GM23248 (cell line): ENCODE data around the gene AMOTL1. TPM values are rescaled to one million over a fixed set of nuclear protein-coding genes. Genes with fewer than 3 reads are reported as not detected.

Source experiments
- DNase-seq: peaks from one replicate; pipeline ENCODE4 v3.0.0-alpha.2; 2015
- H2AFZ ChIP-seq: fragments of 200-600 bp; sonication (generic); 2 replicates; pipeline ENCODE4 v1.6.1; 2016; ENCODE audit warnings: antibody characterized with exemption
- H3F3A ChIP-seq: fragments of 200-600 bp; sonication (generic); 2 replicates; pipeline ENCODE4 v1.6.1; 2016; ENCODE audit warnings: mild to moderate bottlenecking, antibody characterized with exemption, mixed run types; ENCODE audit not compliant: insufficient read depth
- H3K27ac ChIP-seq: fragments of 200-600 bp; sonication (generic); 2 replicates; pipeline ENCODE4 v1.5.1; 2016; ENCODE audit warnings: mild to moderate bottlenecking
- H3K27me3 ChIP-seq: fragments of 200-600 bp; sonication (generic); replicated peaks from 2 replicates; pipeline ENCODE4 v1.6.1; 2016; ENCODE audit warnings: mild to moderate bottlenecking; ENCODE audit not compliant: insufficient read depth
- H3K36me3 ChIP-seq: fragments of 200-600 bp; sonication (generic); 2 replicates; pipeline ENCODE4 v1.6.1; 2016; ENCODE audit warnings: low read depth, mild to moderate bottlenecking
- H3K4me1 ChIP-seq: fragments of 200-600 bp; sonication (generic); 2 replicates; pipeline ENCODE4 v1.6.1; 2016; ENCODE audit warnings: mild to moderate bottlenecking; ENCODE audit not compliant: insufficient read depth
- H3K4me2 ChIP-seq: fragments of 200-600 bp; sonication (generic); one replicate; pipeline ENCODE4 v1.6.1; 2016; ENCODE audit warnings: mild to moderate bottlenecking; ENCODE audit not compliant: unreplicated experiment
- H3K4me3 ChIP-seq: fragments of 200-600 bp; sonication (generic); 2 replicates; pipeline ENCODE4 v1.5.1; 2016; ENCODE audit warnings: mild to moderate bottlenecking
- H3K79me2 ChIP-seq: fragments of 200-600 bp; sonication (generic); 2 replicates; pipeline ENCODE4 v1.6.1; 2016; ENCODE audit warnings: mild to moderate bottlenecking; ENCODE audit not compliant: insufficient read depth
- H3K9ac ChIP-seq: fragments of 200-600 bp; sonication (generic); 2 replicates; pipeline ENCODE4 v1.6.1; 2016; ENCODE audit warnings: mild to moderate bottlenecking
- H3K9me2 ChIP-seq: fragments of 200-600 bp; sonication (generic); 2 replicates; pipeline ENCODE4 v1.6.1; 2016; ENCODE audit warnings: mixed run types, mild to moderate bottlenecking, moderate library complexity; ENCODE audit not compliant: insufficient read depth
- H3K9me3 ChIP-seq: fragments of 200-600 bp; sonication (generic); one replicate; pipeline ENCODE4 v1.6.1; 2017; ENCODE audit warnings: low read depth
- H4K20me1 ChIP-seq: fragments of 200-600 bp; sonication (generic); 2 replicates; pipeline ENCODE4 v1.6.0; 2016; ENCODE audit not compliant: insufficient read depth
- EZH2 ChIP-seq: fragments of 200-600 bp; sonication (generic); IDR thresholded peaks from 2 replicates; pipeline ENCODE4 v1.6.1; 2018; ENCODE audit warnings: antibody characterized with exemption, mild to moderate bottlenecking; ENCODE audit not compliant: insufficient read depth, poor library complexity, severe bottlenecking
- EZH2phosphoT487 ChIP-seq: fragments of 200-600 bp; sonication (generic); IDR thresholded peaks from 2 replicates; pipeline ENCODE4 v1.6.1; 2018; ENCODE audit warnings: antibody characterized with exemption, moderate library complexity, mild to moderate bottlenecking, low read depth; ENCODE audit not compliant: insufficient read depth
- WGBS, 2 experiments: methylation state at CpG; one replicate each; pipeline ENCODE4 v1.1.6; 2015 to 2017; ENCODE audit warnings: low lambda C conversion rate in 2 of 2, low coverage in 1 of 2; ENCODE audit errors: missing lambda C conversion rate in 2 of 2; 5-methylcytosine and 5-hydroxymethylcytosine counted together
- in situ Hi-C: fragments of 300-500 bp; cut with MboI; formaldehyde crosslinking; loops from 2 replicates; pipeline ENCODE4 v1.15.0; 2020
- polyA plus RNA-seq: library from polyadenylated mRNA; unstranded; fragments of >200 nt; fragmentation: Nextera tagmentation; extraction: Ambion mirVana; gene quantifications from 2 replicates; pipeline ENCODE4 v1.2.1, GENCODE V29; 2016
- total RNA-seq: library from RNA; depleted of rRNA; stranded (reverse); fragments of >200 nt; shearing (Covaris generic); gene quantifications from 2 replicates; pipeline ENCODE4 v1.2.3, GENCODE V29; 2014

Gene AMOTL1
- total and polyA plus RNA-seq, 2 experiments from 2014 or later, result 22.3 to 50.8 TPM

DNA sequence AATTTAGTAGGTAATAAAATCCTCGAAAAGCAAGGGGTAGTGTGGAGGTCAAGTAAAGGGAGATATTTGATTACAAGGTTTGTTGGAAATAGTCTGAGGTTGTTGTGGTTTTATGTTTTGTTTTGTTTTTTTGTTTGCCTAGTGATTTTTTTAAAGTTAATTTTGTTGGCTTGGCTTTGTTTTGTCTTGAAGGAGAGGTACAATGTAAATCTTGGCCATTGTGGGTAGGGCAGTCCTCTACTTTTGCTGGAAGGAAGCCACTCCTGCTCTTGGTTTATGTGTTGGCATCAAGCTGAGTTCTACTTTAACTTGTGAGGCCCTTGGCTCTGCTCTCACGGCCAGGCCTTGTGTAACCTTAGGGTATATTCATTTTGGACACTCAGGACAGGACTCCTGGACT lies 3.2 kb downstream of the AMOTL1 start:
- Histone ChIP-seq H3F3A (peaks cover 24% of the 10 kb centered on the region), H3K36me3 (no peaks in the 10 kb centered on the region), H3K27ac (peak overlapping the region; percentile 14), H4K20me1 (no peaks in the 10 kb centered on the region), H3K4me3 (no peak overlapping the region; the same call in 1 of the 2 replicates), H3K9me3 (no peaks in the 10 kb centered on the region), H3K9ac (no peak overlapping the region), H2AFZ (no peak overlapping the region), H3K79me2 (peaks cover 77% of the 10 kb centered on the region), H3K27me3 (no peaks in the 10 kb centered on the region), H3K4me2 (no peak overlapping the region), H3K9me2 (no peaks in the 10 kb centered on the region), H3K4me1 (peaks cover 43% of the 10 kb centered on the region)
- in situ Hi-C loops, result no loop called here
- TF ChIP-seq EZH2 (no peak), EZH2phosphoT487 (no peak)
- 31 to 33% methylated on average over 2 of the region's 2 CpGs for WGBS, 2 experiments
- peak; percentile 42 for DNase-seq

DNA sequence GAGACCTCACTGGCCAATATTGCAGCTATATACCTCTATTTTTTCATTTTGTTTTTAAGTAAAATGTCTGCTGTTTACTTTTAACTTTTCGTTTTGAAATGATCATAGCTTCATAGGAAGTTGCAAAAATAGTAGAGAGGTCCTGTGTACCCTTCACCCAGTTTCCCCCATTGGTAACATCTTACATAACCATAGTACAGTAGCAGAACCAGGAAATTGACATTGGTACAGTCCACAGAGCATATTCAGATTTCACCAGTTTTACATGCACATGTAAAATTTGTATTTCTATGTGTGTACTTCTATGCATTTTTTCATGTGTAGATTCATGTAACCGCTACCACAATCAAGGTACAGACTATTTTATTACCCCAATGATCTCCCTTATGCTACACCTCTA lies 3.8 kb downstream of the AMOTL1 start:
- Histone ChIP-seq H3K9me2 (no peaks in the 10 kb centered on the region), H3K27me3 (no peaks in the 10 kb centered on the region), H3K36me3 (no peaks in the 10 kb centered on the region), H4K20me1 (no peaks in the 10 kb centered on the region), H3K9me3 (no peaks in the 10 kb centered on the region), H2AFZ (no peak overlapping the region), H3K9ac (no peak overlapping the region), H3K4me3 (no peak overlapping the region), H3K27ac (peak overlapping the region; percentile 14; the same call in 1 of the 2 replicates), H3F3A (peaks cover 26% of the 10 kb centered on the region), H3K4me1 (peaks cover 46% of the 10 kb centered on the region), H3K79me2 (peaks cover 83% of the 10 kb centered on the region), H3K4me2 (no peak overlapping the region)
- in situ Hi-C loops, result no loop called here
- TF ChIP-seq EZH2, result no peak
- TF ChIP-seq EZH2phosphoT487, result no peak
- 94 to 98% methylated on average over 2 of the region's 2 CpGs for WGBS, 2 experiments
- no peak for DNase-seq

DNA sequence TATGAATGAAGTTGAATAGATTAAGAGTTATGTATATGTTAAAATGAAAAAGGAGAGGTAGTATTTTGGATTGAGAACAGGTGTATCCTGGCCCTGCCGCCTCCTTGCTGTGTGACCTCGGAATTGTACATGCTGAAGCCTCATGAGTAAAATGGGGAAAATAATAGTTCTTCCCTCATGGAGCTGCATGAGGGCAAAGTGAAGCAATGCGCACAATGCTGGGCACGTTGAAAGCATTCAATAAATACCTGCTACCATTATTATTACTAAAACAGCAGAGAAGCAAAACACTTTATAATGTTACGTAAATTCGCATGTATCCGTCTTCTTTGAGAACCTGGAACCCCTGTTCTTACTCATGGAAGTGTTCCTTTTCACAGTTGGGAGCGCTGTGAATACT lies 5.7 kb downstream of the AMOTL1 start:
- H2AFZ ChIP-seq, result no peak overlapping the region
- DNase-seq, result no peak
- no peak overlapping the region for H3K9ac ChIP-seq
- no peaks in the 10 kb centered on the region for H3K9me3 ChIP-seq
- H3K4me2 ChIP-seq, result no peak overlapping the region
- 96 to 97% methylated on average over 8 of the region's 8 CpGs for WGBS, 2 experiments
- H3K27ac ChIP-seq, result no peak overlapping the region
- peaks cover 47% of the 10 kb centered on the region for H3K4me1 ChIP-seq
- in situ Hi-C loops, result no loop called here
- H3K4me3 ChIP-seq, result no peak overlapping the region
- no peaks in the 10 kb centered on the region for H3K36me3 ChIP-seq
- TF ChIP-seq EZH2phosphoT487 (no peak), EZH2 (no peak)
- peaks cover 100% of the 10 kb centered on the region for H3K79me2 ChIP-seq
- no peaks in the 10 kb centered on the region for H3K27me3 ChIP-seq
- no peaks in the 10 kb centered on the region for H3K9me2 ChIP-seq
- H3F3A ChIP-seq, result peaks cover 25% of the 10 kb centered on the region
- no peaks in the 10 kb centered on the region for H4K20me1 ChIP-seq

DNA sequence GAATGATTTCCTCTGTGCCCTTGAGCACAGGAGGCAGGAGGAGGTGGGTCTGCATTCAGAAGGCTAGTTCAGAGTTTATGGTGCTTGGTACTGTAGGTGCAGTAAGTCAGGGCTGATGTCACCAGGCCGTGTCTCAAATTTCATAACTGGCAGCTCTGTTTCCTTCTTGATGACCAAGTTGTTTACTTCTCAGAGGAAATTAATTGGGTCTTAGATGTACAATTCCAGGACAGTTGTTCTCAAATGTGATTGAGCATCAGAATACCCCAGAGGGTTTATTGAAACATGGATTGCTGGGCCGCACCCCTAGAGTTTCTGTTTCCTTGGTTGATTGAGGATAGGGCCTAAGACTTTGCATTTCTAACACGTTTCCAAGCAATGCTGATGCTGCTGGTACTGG lies 6.2 kb downstream of the AMOTL1 start:
- WGBS, 2 experiments, result 20 to 21% methylated on average over 3 of the region's 3 CpGs
- H3K4me3 ChIP-seq, result no peak overlapping the region
- DNase-seq, result peak; percentile 57
- peak overlapping the region; percentile 18; the same call in 1 of the 2 replicates for H3K27ac ChIP-seq
- no peak overlapping the region for H2AFZ ChIP-seq
- H3K9me3 ChIP-seq, result no peaks in the 10 kb centered on the region
- peak overlapping the region; percentile 48 for H3K4me2 ChIP-seq
- H3K9me2 ChIP-seq, result no peaks in the 10 kb centered on the region
- peaks cover 100% of the 10 kb centered on the region for H3K79me2 ChIP-seq
- peaks cover 25% of the 10 kb centered on the region for H3F3A ChIP-seq
- no peaks in the 10 kb centered on the region for H3K27me3 ChIP-seq
- H4K20me1 ChIP-seq, result no peaks in the 10 kb centered on the region
- TF ChIP-seq EZH2phosphoT487, result no peak
- no peak for TF ChIP-seq EZH2
- in situ Hi-C loops, result no loop called here
- peaks cover 47% of the 10 kb centered on the region for H3K4me1 ChIP-seq
- no peak overlapping the region for H3K9ac ChIP-seq
- no peaks in the 10 kb centered on the region for H3K36me3 ChIP-seq
